ENCODE measurements around the gene SPATA2. TPM values are rescaled to one million over a fixed set of nuclear protein-coding genes. Genes with fewer than 3 reads are reported as not detected.

The SPATA2 gene
- total and polyA plus RNA-seq, 7 donors, result 2.1 to 12.5 (median 4.7) TPM

- WGBS, 2 donors, result 77 to 78% methylated on average over 12 of the region's 12 CpGs
Measured at GRCh38 chr20:49893242-49894072, 21.9 kb downstream of the SPATA2 start.

GRCh38 chr20:49892817-49893216, 22.5 kb downstream of the SPATA2 start:
- no peak overlapping the region for H3K27ac ChIP-seq
- peaks cover 0 to 3% (median 0%) of the 10 kb centered on the region in 4 donors for H3K36me3 ChIP-seq
- H3K9me3 ChIP-seq, result no peaks in the 10 kb centered on the region
- intact Hi-C loops (cut with DNase I), result no loop called here
- no peaks in the 10 kb centered on the region for H3K27me3 ChIP-seq
- no peak for TF ChIP-seq EP300 (IDR thresholded peaks at IDR 0.05)
- no peak for TF ChIP-seq POLR2A (IDR thresholded peaks at IDR 0.05)
- TF ChIP-seq CTCF (IDR thresholded peaks at IDR 0.05), result no peak
- TF ChIP-seq POLR2AphosphoS5 (IDR thresholded peaks at IDR 0.05), result no peak
- peak; percentile 53 for DNase-seq
- no peak overlapping the region for H3K4me3 ChIP-seq
- WGBS, 2 donors, result 77 to 82% methylated on average over 11 of the region's 11 CpGs
- peaks cover 0 to 38% (median 19%) of the 10 kb centered on the region in 4 donors for H3K4me1 ChIP-seq

More at GRCh38 chr20:49893242-49894072, 21.9 kb downstream of the SPATA2 start:
- Histone ChIP-seq H3K36me3 (no peaks in the 10 kb centered on the region), H3K27me3 (no peaks in the 10 kb centered on the region), H3K4me3 (peak overlapping the region in 1 of 4 donors; percentile 2), H3K27ac (no peak overlapping the region), H3K4me1 (peaks cover 0 to 31% (median 17%) of the 10 kb centered on the region in 4 donors), H3K9me3 (no peaks in the 10 kb centered on the region)
- TF ChIP-seq POLR2AphosphoS5 (IDR thresholded peaks at IDR 0.05), result no peak
- no peak for TF ChIP-seq POLR2A (IDR thresholded peaks at IDR 0.05)
- TF ChIP-seq CTCF (IDR thresholded peaks at IDR 0.05), result no peak
- no peak for TF ChIP-seq EP300 (IDR thresholded peaks at IDR 0.05)
- intact Hi-C loops (cut with DNase I), result no loop called here
- peak; percentile 60 for DNase-seq

- DNase-seq, result peak; percentile 61
- no peaks in the 10 kb centered on the region for H3K9me3 ChIP-seq
- H3K27ac ChIP-seq, result no peak overlapping the region
- H3K36me3 ChIP-seq, result peaks cover 0 to 5% (median 0%) of the 10 kb centered on the region in 4 donors
- peaks cover 0 to 43% (median 21%) of the 10 kb centered on the region in 4 donors for H3K4me1 ChIP-seq
- no peak for TF ChIP-seq POLR2AphosphoS5 (IDR thresholded peaks at IDR 0.05)
- no peak for TF ChIP-seq EP300 (IDR thresholded peaks at IDR 0.05)
- no peak for TF ChIP-seq POLR2A (IDR thresholded peaks at IDR 0.05)
- TF ChIP-seq CTCF (IDR thresholded peaks at IDR 0.05), result no peak
- no peak overlapping the region for H3K4me3 ChIP-seq
- intact Hi-C loops (cut with DNase I), result no loop called here
- no peaks in the 10 kb centered on the region for H3K27me3 ChIP-seq
- WGBS, 2 donors, result 81 to 83% methylated on average over 9 of the region's 9 CpGs
Measured at GRCh38 chr20:49892260-49892659, 23.1 kb downstream of the SPATA2 start.

GRCh38 chr20:49891476-49892110, 23.7 kb downstream of the SPATA2 start:
- Histone ChIP-seq H3K4me3 (no peak overlapping the region), H3K27ac (no peak overlapping the region), H3K9me3 (no peaks in the 10 kb centered on the region), H3K36me3 (peaks cover 0 to 5% (median 0%) of the 10 kb centered on the region in 4 donors), H3K27me3 (no peaks in the 10 kb centered on the region), H3K4me1 (peaks cover 0 to 47% (median 22%) of the 10 kb centered on the region in 4 donors)
- peak; percentile 54 for DNase-seq
- WGBS, 2 donors, result 91 to 94% methylated on average over 13 of the region's 13 CpGs
- intact Hi-C loops (cut with DNase I), result no loop called here
- TF ChIP-seq POLR2AphosphoS5 (IDR thresholded peaks at IDR 0.05) (no peak), CTCF (IDR thresholded peaks at IDR 0.05) (no peak), POLR2A (IDR thresholded peaks at IDR 0.05) (no peak), EP300 (IDR thresholded peaks at IDR 0.05) (no peak)
